ENCODE data around the gene TCF7L2. TPM values are rescaled to one million over a fixed set of nuclear protein-coding genes. Genes with fewer than 3 reads are reported as not detected.
A peak's percentile ranks its signal among the peaks of the same experiment; 100 is the strongest.

Gene TCF7L2
- total RNA-seq, 1 experiment from 2014 or later = 16.1 TPM

- no TSS peak for BruUV-seq (replicated peaks)
- Histone ChIP-seq H3K4me3 (ENCODE audit: low read length) (no peak overlapping the region), H3K27ac (ENCODE audit: low read length) (no peak overlapping the region), H4K20me1 (ENCODE audit: low read length) (no peaks in the 10 kb centered on the region), H3K36me3 (ENCODE audit: low read depth, low read length) (no peaks in the 10 kb centered on the region), H3K9me2 (replicated peaks; ENCODE audit: low read length) (no peaks in the 10 kb centered on the region), H2AFZ (ENCODE audit: low read length) (no peak overlapping the region), H3K4me2 (ENCODE audit: low read length) (no peak overlapping the region), H3K9ac (ENCODE audit: low read length) (no peak overlapping the region), H3K4me1 (ENCODE audit: insufficient read depth, low read length) (no peaks in the 10 kb centered on the region), H3F3A (ENCODE audit: low read length, unreplicated experiment) (no peaks in the 10 kb centered on the region), H3K79me2 (ENCODE audit: low read length) (no peaks in the 10 kb centered on the region), H3K27me3 (ENCODE audit: low read length) (no peaks in the 10 kb centered on the region), H3K9me3 (ENCODE audit: low read length) (0 out of 2 replicates have a peak, but pooled peaks cover 3% of the 10 kb centered on the region)
- ChIA-PET POLR2A (ENCODE audit: unreplicated experiment) (no interaction called here), CTCF (no interaction called here)
- no peak for TF ChIP-seq EZH2 (IDR thresholded peaks at IDR 0.05; ENCODE audit: low read length, unreplicated experiment)
- no peak for TF ChIP-seq EZH2phosphoT487 (IDR thresholded peaks at IDR 0.05; ENCODE audit: borderline replicate concordance, low read length)
- TF ChIP-seq CTCF (conservative IDR thresholded peaks at IDR 0.05; ENCODE audit: low read depth, low read length) = no peak
- ATAC-seq = no peak
- intact Hi-C loops (cut with micrococcal nuclease) = no loop called here
- peak; percentile 45 for DNase-seq
Observed at GRCh38 chr10:112934193-112934592, 15.9 kb upstream of the TCF7L2 start.

GRCh38 chr10:112938808-112939482 is 11.1 kb upstream of the TCF7L2 start:
- Histone ChIP-seq H3K4me2 (ENCODE audit: low read length) (no peak overlapping the region), H3K27me3 (ENCODE audit: low read length) (no peaks in the 10 kb centered on the region), H3K9me2 (replicated peaks; ENCODE audit: low read length) (no peaks in the 10 kb centered on the region), H3K27ac (ENCODE audit: low read length) (no peak overlapping the region), H3K36me3 (ENCODE audit: low read depth, low read length) (no peaks in the 10 kb centered on the region), H3K4me3 (ENCODE audit: low read length) (no peak overlapping the region), H4K20me1 (ENCODE audit: low read length) (no peaks in the 10 kb centered on the region), H2AFZ (ENCODE audit: low read length) (no peak overlapping the region), H3K4me1 (ENCODE audit: insufficient read depth, low read length) (no peaks in the 10 kb centered on the region), H3K9ac (ENCODE audit: low read length) (no peak overlapping the region), H3K79me2 (ENCODE audit: low read length) (no peaks in the 10 kb centered on the region), H3F3A (ENCODE audit: low read length, unreplicated experiment) (no peaks in the 10 kb centered on the region), H3K9me3 (ENCODE audit: low read length) (no peaks in the 10 kb centered on the region)
- DNase-seq = no peak
- ChIA-PET POLR2A (ENCODE audit: unreplicated experiment) (no interaction called here), CTCF (no interaction called here)
- TF ChIP-seq CTCF (conservative IDR thresholded peaks at IDR 0.05; ENCODE audit: low read depth, low read length) = no peak
- no peak for TF ChIP-seq EZH2 (IDR thresholded peaks at IDR 0.05; ENCODE audit: low read length, unreplicated experiment)
- no peak for TF ChIP-seq EZH2phosphoT487 (IDR thresholded peaks at IDR 0.05; ENCODE audit: borderline replicate concordance, low read length)
- ATAC-seq = no peak
- no TSS peak for BruUV-seq (replicated peaks)
- intact Hi-C loops (cut with micrococcal nuclease) = no loop called here

- no peaks in the 10 kb centered on the region for H4K20me1 ChIP-seq (ENCODE audit: low read length)
- H3K27ac ChIP-seq (ENCODE audit: low read length) = no peak overlapping the region
- ChIA-PET CTCF (no interaction called here), POLR2A (ENCODE audit: unreplicated experiment) (no interaction called here)
- intact Hi-C loops (cut with micrococcal nuclease) = no loop called here
- TF ChIP-seq EZH2phosphoT487 (IDR thresholded peaks at IDR 0.05; ENCODE audit: borderline replicate concordance, low read length) (no peak), CTCF (conservative IDR thresholded peaks at IDR 0.05; ENCODE audit: low read depth, low read length) (no peak), EZH2 (IDR thresholded peaks at IDR 0.05; ENCODE audit: low read length, unreplicated experiment) (no peak)
- no peaks in the 10 kb centered on the region for H3K27me3 ChIP-seq (ENCODE audit: low read length)
- H3K9me3 ChIP-seq (ENCODE audit: low read length) = no peaks in the 10 kb centered on the region
- no peak overlapping the region for H2AFZ ChIP-seq (ENCODE audit: low read length)
- BruUV-seq (replicated peaks) = no TSS peak
- H3K4me3 ChIP-seq (ENCODE audit: low read length) = no peak overlapping the region
- ATAC-seq = no peak
- H3K36me3 ChIP-seq (ENCODE audit: low read depth, low read length) = no peaks in the 10 kb centered on the region
- H3K4me1 ChIP-seq (ENCODE audit: insufficient read depth, low read length) = peaks cover 9% of the 10 kb centered on the region
- DNase-seq = no peak
- H3K9me2 ChIP-seq (replicated peaks; ENCODE audit: low read length) = no peaks in the 10 kb centered on the region
- H3F3A ChIP-seq (ENCODE audit: low read length, unreplicated experiment) = no peaks in the 10 kb centered on the region
- no peak overlapping the region for H3K4me2 ChIP-seq (ENCODE audit: low read length)
- H3K79me2 ChIP-seq (ENCODE audit: low read length) = peaks cover 7% of the 10 kb centered on the region
- no peak overlapping the region for H3K9ac ChIP-seq (ENCODE audit: low read length)
Observed at GRCh38 chr10:112945811-112946210, 4.2 kb upstream of the TCF7L2 start.

Measured in PC-3 (cell line).